Psoas muscle (tissue), 8 donors: ENCODE results near the gene DOCK8. TPM values are rescaled to one million over a fixed set of nuclear protein-coding genes. Genes with fewer than 3 reads are reported as not detected.

Experiments used
- ATAC-seq, 4 donors: fragments of 200-7000 bp; cut with Tn5 transposase; one replicate each; pipeline ENCODE4 v1.9.1; 2020; ENCODE audit warnings: moderate library complexity in 3 of 4, mild to moderate bottlenecking in 2 of 4
- DNase-seq, 2 donors: peaks; one replicate each; pipeline ENCODE4 v3.0.0-alpha.2; 2020
- H3K27ac ChIP-seq: fragments of 200-600 bp; one replicate; pipeline ENCODE4 v1.8.0; 2022
- H3K27me3 ChIP-seq, 3 donors: fragments of 200-600 bp in 1 of 3; one replicate each; pipeline versions ENCODE4 v1.6.1 to v1.8.0; 2013 to 2022; ENCODE audit warnings: low read length in 2 of 3, mild to moderate bottlenecking in 2 of 3, moderate library complexity in 1 of 3; ENCODE audit not compliant: insufficient read depth in 3 of 3
- H3K36me3 ChIP-seq, 2 donors: fragments of 200-600 bp in 1 of 2; one replicate each; pipeline versions ENCODE4 v1.6.1 to v1.8.0; 2013 to 2022; ENCODE audit warnings: low read depth in 1 of 2, mild to moderate bottlenecking in 1 of 2, moderate library complexity in 1 of 2; ENCODE audit not compliant: insufficient read depth in 1 of 2
- H3K4me1 ChIP-seq: fragments of 200-600 bp; one replicate; pipeline ENCODE4 v1.8.0; 2022
- H3K4me3 ChIP-seq: fragments of 200-600 bp; one replicate; pipeline ENCODE4 v1.8.0; 2022; ENCODE audit warnings: mild to moderate bottlenecking
- H3K9me3 ChIP-seq: fragments of 200-600 bp; one replicate; pipeline ENCODE4 v1.8.0; 2022
- CTCF ChIP-seq: fragments of 200-600 bp; IDR thresholded peaks from one replicate; pipeline ENCODE4 v1.8.0; 2022; ENCODE audit warnings: antibody characterized with exemption
- WGBS, 3 donors: extraction: QIAGEN DNeasy Blood & Tissue Kit; methylation state at CpG; one replicate each; pipeline versions ENCODE4 v1.1.6 to v1.1.7; 2013; 5-methylcytosine and 5-hydroxymethylcytosine counted together
- intact Hi-C, 2 donors: fragments of 100-400 bp; cut with DNase I; formaldehyde crosslinking; loops; one replicate each; pipeline versions ENCODE4 v1.11.0 to v1.14.2; 2022
- polyA plus RNA-seq, 3 donors: library from polyadenylated mRNA; stranded (reverse); fragments of 200-250 nt; gene quantifications; one replicate each; pipeline ENCODE4 v1.2.3, GENCODE V29; 2013
- total RNA-seq, 4 donors: library from RNA; stranded (reverse); fragmentation: NEBNext Ultra II Directional in 2 of 4; extraction: Animal tissue kit (Norgen Biotek cat#: 25700) in 2 of 4; gene quantifications; one replicate each; pipeline versions ENCODE4 v1.2.1 to v1.2.4, GENCODE V29; 2021 to 2023
- donor health status: healthy with polysubstance abuse.
- donor health status: DM: no; HTN: no; CAD: no; lungs with moderate emphysema.
- donor health status: Bipolar disorder and iron deficiency.
- donor health status: healthy.
- donor health status: DM: yes; HTN: yes; CAD: no.
- donor health status: DM: no; HTN: no; CAD: no.
- donor health status: DM: no; HTN: no; CAD: no.
- donor health status: DM: yes; HTN: yes; CAD: no.

DOCK8 gene
- total and polyA plus RNA-seq, 7 donors, result 0.32 to 2.8 (median 2.0) TPM

DNA sequence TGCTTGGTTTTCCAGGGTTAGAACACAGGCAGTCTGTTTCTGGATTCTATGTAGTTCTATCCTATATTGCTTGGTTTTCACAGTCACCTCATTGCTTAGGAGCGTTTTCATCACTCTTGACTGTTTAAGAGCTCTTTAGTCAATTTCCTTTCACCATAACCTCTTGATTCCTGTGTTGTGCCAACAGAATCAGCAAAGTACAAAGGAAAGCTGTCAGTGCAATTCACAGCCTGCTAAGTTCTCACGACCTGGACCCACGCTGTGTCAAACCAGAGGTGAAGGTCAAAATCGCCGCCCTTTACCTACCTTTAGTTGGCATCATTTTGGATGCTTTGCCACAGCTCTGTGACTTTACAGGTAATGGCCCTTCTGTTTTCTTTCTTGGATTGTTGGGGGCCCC, 199.9 kb downstream of the DOCK8 start:
- no peak for DNase-seq

GRCh38 chr9:419571-420171, 205.0 kb downstream of the DOCK8 start:
- no peaks in the 10 kb centered on the region for H3K36me3 ChIP-seq
- H3K4me1 ChIP-seq, result no peaks in the 10 kb centered on the region
- no peaks in the 10 kb centered on the region for H3K9me3 ChIP-seq
- no peak for TF ChIP-seq CTCF
- ATAC-seq (no peak), DNase-seq (no peak)
- no peak overlapping the region for H3K27ac ChIP-seq
- WGBS, 3 donors, result 69 to 76% (median 74%) methylated on average over 5 of the region's 5 CpGs
- no peak overlapping the region for H3K4me3 ChIP-seq
- no peaks in the 10 kb centered on the region for H3K27me3 ChIP-seq
- intact Hi-C loops, result no loop called here

More for the DNA sequence above, 199.9 kb downstream of the DOCK8 start:
- TF ChIP-seq CTCF, result no peak
- 89 to 97% (median 92%) methylated on average over 5 of the region's 5 CpGs for WGBS, 3 donors
- Histone ChIP-seq H3K27me3 (no peaks in the 10 kb centered on the region), H3K9me3 (no peaks in the 10 kb centered on the region), H3K27ac (no peak overlapping the region), H3K4me3 (no peak overlapping the region), H3K36me3 (no peaks in the 10 kb centered on the region), H3K4me1 (no peaks in the 10 kb centered on the region)
- intact Hi-C loops, result no loop called here
- ATAC-seq, result no peak

DNA sequence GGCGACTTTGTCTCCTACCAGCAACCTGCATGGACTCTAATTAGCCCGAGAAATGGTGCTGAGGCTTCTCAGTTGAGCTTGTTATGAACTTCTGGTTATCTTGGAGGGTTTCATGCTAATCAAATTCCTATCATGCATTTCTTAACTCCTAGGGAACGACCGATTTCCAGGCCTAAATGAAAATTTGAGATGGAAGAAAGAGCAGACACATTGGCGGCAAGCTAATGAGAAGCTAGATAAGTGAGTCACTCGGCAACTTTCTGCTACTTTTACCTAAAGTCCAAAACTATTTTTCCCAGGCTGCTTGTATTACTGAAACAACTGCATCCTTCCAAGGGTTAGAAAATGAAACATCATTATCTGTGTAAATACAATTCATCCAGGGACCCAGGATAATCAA, 207.2 kb downstream of the DOCK8 start:
- H3K4me1 ChIP-seq, result no peaks in the 10 kb centered on the region
- H3K4me3 ChIP-seq, result no peak overlapping the region
- no peak for TF ChIP-seq CTCF
- 85 to 88% (median 87%) methylated on average over 6 of the region's 6 CpGs for WGBS, 3 donors
- ATAC-seq, result no peak
- H3K36me3 ChIP-seq, result no peaks in the 10 kb centered on the region
- no peaks in the 10 kb centered on the region for H3K9me3 ChIP-seq
- DNase-seq, result no peak
- intact Hi-C loops, result no loop called here
- no peaks in the 10 kb centered on the region for H3K27me3 ChIP-seq
- H3K27ac ChIP-seq, result no peak overlapping the region

DNA sequence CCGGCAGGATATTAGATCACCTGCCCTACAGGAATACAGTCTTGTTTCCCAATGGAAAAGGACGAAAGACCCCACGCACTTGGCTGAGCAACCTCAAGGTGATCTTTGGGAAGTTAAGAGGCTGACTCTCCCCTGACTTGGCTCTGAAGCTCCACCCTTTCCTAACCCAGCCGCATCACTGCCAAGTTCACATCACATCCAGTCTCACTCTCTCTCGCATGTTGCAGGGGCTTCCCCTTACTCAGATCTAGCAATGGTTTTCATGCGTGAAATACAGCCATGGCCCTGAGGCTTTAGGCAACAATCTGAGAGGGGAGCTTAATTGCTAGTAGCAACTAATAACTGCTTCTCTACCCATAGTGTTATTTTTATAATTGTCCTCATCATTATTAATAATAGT, 211.6 kb downstream of the DOCK8 start:
- H3K27me3 ChIP-seq, result no peaks in the 10 kb centered on the region
- no peaks in the 10 kb centered on the region for H3K4me1 ChIP-seq
- no peak overlapping the region for H3K4me3 ChIP-seq
- H3K9me3 ChIP-seq, result no peaks in the 10 kb centered on the region
- TF ChIP-seq CTCF, result no peak
- intact Hi-C loops, result no loop called here
- WGBS, 3 donors, result 74 to 86% (median 81%) methylated on average over 6 of the region's 6 CpGs
- DNase-seq, result no peak
- H3K27ac ChIP-seq, result no peak overlapping the region
- peaks cover 0 to 3% of the 10 kb centered on the region in 2 donors for H3K36me3 ChIP-seq
- no peak for ATAC-seq

DNA sequence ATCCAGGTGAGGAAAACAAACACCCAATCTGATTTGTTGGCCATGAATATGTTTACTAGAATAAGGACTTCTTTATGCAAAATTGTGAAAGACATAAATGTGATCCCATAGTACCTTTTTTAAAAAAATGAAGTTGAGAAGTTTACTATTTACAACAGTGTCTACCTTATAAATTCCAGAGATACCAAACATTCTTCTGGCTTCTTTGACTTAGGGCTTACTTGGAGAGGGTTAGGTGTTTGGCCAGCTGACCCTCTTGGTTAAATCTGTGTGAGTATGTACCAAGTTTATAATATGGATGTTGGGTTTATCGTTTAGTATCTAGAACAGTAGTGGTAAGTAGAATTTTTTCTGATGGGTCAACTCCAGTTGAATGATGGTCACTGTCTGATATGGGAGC, 212.3 kb downstream of the DOCK8 start:
- Histone ChIP-seq H3K4me3 (no peak overlapping the region), H3K27ac (no peak overlapping the region), H3K9me3 (no peaks in the 10 kb centered on the region), H3K27me3 (no peaks in the 10 kb centered on the region), H3K4me1 (no peaks in the 10 kb centered on the region), H3K36me3 (peaks cover 0 to 3% of the 10 kb centered on the region in 2 donors)
- intact Hi-C loops, result no loop called here
- ATAC-seq (no peak), DNase-seq (no peak)
- TF ChIP-seq CTCF, result no peak
- WGBS, 3 donors, result 87 to 94% (median 91%) methylated on average over 1 of the region's 1 CpG
